GM13976 (cell line): Measurements from ENCODE around the gene LRP3.
"Not testable (repeated sequence)": the region's sequence is repeated elsewhere in the genome, so short reads cannot be mapped to it uniquely, and the experiment has no call there.

ENCODE experiments used
- DNase-seq: peaks from one replicate; pipeline ENCODE4 v3.0.0; 2012; ENCODE audit warnings: low spot score
- CTCF ChIP-seq: IDR thresholded peaks from 2 replicates; pipeline ENCODE4 v1.5.1; 2012; ENCODE audit warnings: borderline replicate concordance, mild to moderate bottlenecking; ENCODE audit not compliant: insufficient read depth; ENCODE audit errors: extremely low read depth, missing control alignments, control extremely low read depth
- in situ Hi-C: fragments of 300-500 bp; cut with MboI; formaldehyde crosslinking; loops from one replicate; pipeline ENCODE4 v1.12.0; 2022; ENCODE audit warnings: low sequenced_read_pairs, mixed read lengths, inconsistent platforms; ENCODE audit not compliant: unreplicated experiment

The LRP3 gene

GRCh38 chr19:33206261-33207039 is 12.3 kb downstream of the LRP3 start:
- DNase-seq: no peak
- TF ChIP-seq CTCF: no peak
- in situ Hi-C loops: no loop called here

DNA sequence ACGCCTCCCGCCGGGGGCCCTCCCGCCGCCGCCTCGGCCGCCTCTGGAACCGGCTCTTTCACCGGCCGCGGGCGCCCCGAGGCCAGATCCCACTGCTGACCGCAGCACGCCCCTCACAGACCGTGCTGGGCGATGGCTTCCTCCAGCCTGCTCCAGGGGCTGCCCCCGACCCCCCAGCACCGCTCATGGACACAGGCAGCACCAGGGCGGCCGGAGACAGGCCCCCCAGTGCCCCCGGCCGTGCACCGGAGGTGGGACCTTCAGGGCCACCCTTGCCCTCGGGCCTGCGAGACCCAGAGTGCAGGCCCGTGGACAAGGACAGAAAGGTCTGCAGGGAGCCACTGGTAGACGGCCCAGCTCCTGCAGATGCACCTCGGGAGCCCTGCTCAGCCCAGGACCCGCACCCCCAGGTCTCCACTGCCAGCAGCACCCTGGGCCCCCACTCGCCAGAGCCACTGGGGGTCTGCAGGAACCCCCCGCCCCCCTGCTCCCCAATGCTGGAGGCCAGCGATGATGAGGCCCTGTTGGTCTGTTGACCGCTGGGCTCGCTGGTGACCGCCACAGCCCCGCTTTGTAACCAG is 13.0 kb downstream of the LRP3 start:
- no peak for DNase-seq
- in situ Hi-C loops: no loop called here
- TF ChIP-seq CTCF: no peak

- TF ChIP-seq CTCF: no peak
- in situ Hi-C loops: no loop called here
- DNase-seq: no peak
Observed at GRCh38 chr19:33207903-33208302, 13.8 kb downstream of the LRP3 start.

DNA sequence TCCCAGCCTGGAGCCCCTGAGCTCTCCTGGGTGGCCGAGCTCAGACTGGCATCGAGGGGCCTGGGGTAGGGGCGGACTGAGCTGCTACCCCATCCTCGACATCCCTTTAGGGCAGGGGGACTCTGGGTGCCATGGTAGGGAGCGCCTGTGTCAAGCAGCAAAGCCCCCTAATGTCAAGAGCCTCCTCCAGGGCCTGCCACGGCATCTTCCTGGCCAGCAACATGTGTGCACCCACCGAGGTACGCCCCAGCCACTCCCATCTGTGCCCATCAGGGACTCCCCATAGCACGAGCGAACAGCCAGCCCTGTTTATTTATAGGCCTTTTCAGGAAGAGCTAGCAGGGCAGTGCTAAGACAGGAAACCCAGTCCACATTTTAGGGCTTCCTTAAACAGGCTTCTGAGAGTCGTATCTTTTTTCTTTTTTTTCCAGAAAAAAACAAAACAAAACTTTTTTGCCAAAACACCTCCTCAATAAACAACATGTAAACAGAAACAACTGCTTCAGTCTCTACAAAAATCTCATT is 14.3 kb downstream of the LRP3 start:
- TF ChIP-seq CTCF: no peak
- in situ Hi-C loops: no loop called here
- DNase-seq: no peak

- TF ChIP-seq CTCF: no peak
- in situ Hi-C loops: no loop called here
- DNase-seq: no peak
Observed at GRCh38 chr19:33208904-33209849, 15.0 kb downstream of the LRP3 start.

- in situ Hi-C loops, DNase-seq: not testable (repeated sequence)
Observed at GRCh38 chr19:33209850-33210230, 15.7 kb downstream of the LRP3 start.
